ENCODE results near the gene GLYATL1. TPM values are rescaled to one million over a fixed set of nuclear protein-coding genes. Genes with fewer than 3 reads are reported as not detected.

Gene GLYATL1
- total and polyA plus RNA-seq, 2 donors (not counting 1 experiment from before 2014, with no cell fraction given), result 0.33 to 0.51 TPM

DNA sequence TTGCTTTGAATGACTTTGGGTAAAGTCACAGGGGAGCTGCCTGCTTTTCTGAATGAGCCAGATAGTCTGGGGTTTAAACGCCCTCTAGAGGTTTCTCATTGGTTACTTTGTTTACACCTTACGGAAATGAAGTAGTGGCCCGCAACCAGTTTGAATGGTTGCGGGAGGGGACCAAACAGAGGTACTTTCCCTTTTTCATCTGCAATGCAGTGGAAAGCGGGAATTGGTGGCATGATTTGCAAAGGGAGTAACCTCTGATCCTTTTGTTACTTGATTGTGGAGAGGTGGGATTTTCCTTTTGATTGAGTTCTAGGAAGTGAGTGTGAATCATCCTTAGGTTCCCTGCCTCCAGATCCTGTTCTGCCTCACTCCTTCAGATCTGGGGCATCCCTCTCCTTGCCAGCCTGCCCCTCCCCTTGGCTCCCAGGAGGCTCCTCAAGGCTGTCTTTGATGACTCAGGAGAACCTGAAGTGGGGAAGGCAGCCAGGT is 15.9 kb upstream of the GLYATL1 start:
- peak; percentile 37 to 49 for DNase-seq (ENCODE audit: low read depth in 2 of 2)
- Histone ChIP-seq H3K79me2 (ENCODE audit: control insufficient read depth, insufficient read depth, low read length) (no peaks in the 10 kb centered on the region), H3K9ac (ENCODE audit: insufficient read depth, low read length) (no peak overlapping the region), H3K27me3 (ENCODE audit: control insufficient read depth, insufficient read depth, low read length) (no peaks in the 10 kb centered on the region), H3K9me3 (ENCODE audit: control insufficient read depth, insufficient read depth, low read depth, low read length) (no peaks in the 10 kb centered on the region), H2AFZ (ENCODE audit: low read length) (peak overlapping the region; percentile 70), H3K4me2 (ENCODE audit: extremely low read depth, insufficient read depth, low read length) (peak overlapping the region; percentile 2), H3K4me1 (ENCODE audit: control insufficient read depth, extremely low read depth, insufficient read depth, low read length) (no peaks in the 10 kb centered on the region), H4K20me1 (ENCODE audit: control insufficient read depth, extremely low read depth, insufficient read depth, low read length) (no peaks in the 10 kb centered on the region), H3K36me3 (ENCODE audit: control insufficient read depth, insufficient read depth, low read length) (no peaks in the 10 kb centered on the region), H3K27ac (ENCODE audit: insufficient read depth, low read length) (no peak overlapping the region), H3K4me3 (replicated peaks in 1 of 4; ENCODE audit: control extremely low read depth in 1 of 4, insufficient read depth in 1 of 4, low read depth in 3 of 4, low read length in 4 of 4) (peak overlapping the region in 2 of 4 experiments; percentile 22 to 41)
- TF ChIP-seq EZH2 (IDR thresholded peaks at IDR 0.05; ENCODE audit: low read length, missing control alignments), result no peak
- TF ChIP-seq, protein P1, sequence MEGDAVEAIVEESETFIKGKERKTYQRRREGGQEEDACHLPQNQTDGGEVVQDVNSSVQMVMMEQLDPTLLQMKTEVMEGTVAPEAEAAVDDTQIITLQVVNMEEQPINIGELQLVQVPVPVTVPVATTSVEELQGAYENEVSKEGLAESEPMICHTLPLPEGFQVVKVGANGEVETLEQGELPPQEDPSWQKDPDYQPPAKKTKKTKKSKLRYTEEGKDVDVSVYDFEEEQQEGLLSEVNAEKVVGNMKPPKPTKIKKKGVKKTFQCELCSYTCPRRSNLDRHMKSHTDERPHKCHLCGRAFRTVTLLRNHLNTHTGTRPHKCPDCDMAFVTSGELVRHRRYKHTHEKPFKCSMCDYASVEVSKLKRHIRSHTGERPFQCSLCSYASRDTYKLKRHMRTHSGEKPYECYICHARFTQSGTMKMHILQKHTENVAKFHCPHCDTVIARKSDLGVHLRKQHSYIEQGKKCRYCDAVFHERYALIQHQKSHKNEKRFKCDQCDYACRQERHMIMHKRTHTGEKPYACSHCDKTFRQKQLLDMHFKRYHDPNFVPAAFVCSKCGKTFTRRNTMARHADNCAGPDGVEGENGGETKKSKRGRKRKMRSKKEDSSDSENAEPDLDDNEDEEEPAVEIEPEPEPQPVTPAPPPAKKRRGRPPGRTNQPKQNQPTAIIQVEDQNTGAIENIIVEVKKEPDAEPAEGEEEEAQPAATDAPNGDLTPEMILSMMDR (conservative IDR thresholded peaks at IDR 0.05 in 1 of 2, IDR thresholded peaks at IDR 0.05 in 1 of 2; ENCODE audit: low read depth in 1 of 2, low read length in 2 of 2), result peak; percentile 38

DNA sequence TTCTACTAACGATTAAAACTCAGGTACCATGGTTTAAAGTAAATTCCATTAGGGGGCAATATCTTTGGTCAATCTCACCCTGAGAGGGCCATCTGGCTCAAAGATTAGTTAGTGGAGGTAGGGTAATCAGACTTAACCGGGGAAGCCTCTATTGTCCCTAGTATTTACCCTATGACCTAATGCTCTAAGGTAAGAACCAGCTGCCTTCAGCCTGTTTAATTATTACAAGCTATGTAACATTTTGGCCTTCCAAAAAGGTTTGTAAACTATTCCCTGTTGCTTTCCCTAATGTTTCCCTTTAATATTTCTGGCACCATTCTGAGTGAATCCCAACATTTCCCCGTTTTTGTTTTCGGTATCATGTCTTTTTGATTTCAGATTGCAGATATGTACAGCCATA is 15.1 kb upstream of the GLYATL1 start:
- no peak for TF ChIP-seq EZH2 (IDR thresholded peaks at IDR 0.05; ENCODE audit: low read length, missing control alignments)
- TF ChIP-seq, protein P1 (conservative IDR thresholded peaks at IDR 0.05 in 1 of 2, IDR thresholded peaks at IDR 0.05 in 1 of 2; ENCODE audit: low read depth in 1 of 2, low read length in 2 of 2), result no peak
- no peaks in the 10 kb centered on the region for H3K9me3 ChIP-seq (ENCODE audit: control insufficient read depth, insufficient read depth, low read depth, low read length)
- no peaks in the 10 kb centered on the region for H3K4me1 ChIP-seq (ENCODE audit: control insufficient read depth, extremely low read depth, insufficient read depth, low read length)
- H3K4me3 ChIP-seq (replicated peaks in 1 of 4; ENCODE audit: control extremely low read depth in 1 of 4, insufficient read depth in 1 of 4, low read depth in 3 of 4, low read length in 4 of 4), result no peak overlapping the region
- H4K20me1 ChIP-seq (ENCODE audit: control insufficient read depth, extremely low read depth, insufficient read depth, low read length), result no peaks in the 10 kb centered on the region
- H3K9ac ChIP-seq (ENCODE audit: insufficient read depth, low read length), result no peak overlapping the region
- H3K4me2 ChIP-seq (ENCODE audit: extremely low read depth, insufficient read depth, low read length), result no peak overlapping the region
- no peaks in the 10 kb centered on the region for H3K36me3 ChIP-seq (ENCODE audit: control insufficient read depth, insufficient read depth, low read length)
- DNase-seq (ENCODE audit: low read depth in 2 of 2), result no peak
- no peak overlapping the region for H2AFZ ChIP-seq (ENCODE audit: low read length)
- no peak overlapping the region for H3K27ac ChIP-seq (ENCODE audit: insufficient read depth, low read length)
- H3K27me3 ChIP-seq (ENCODE audit: control insufficient read depth, insufficient read depth, low read length), result no peaks in the 10 kb centered on the region
- H3K79me2 ChIP-seq (ENCODE audit: control insufficient read depth, insufficient read depth, low read length), result no peaks in the 10 kb centered on the region

DNA sequence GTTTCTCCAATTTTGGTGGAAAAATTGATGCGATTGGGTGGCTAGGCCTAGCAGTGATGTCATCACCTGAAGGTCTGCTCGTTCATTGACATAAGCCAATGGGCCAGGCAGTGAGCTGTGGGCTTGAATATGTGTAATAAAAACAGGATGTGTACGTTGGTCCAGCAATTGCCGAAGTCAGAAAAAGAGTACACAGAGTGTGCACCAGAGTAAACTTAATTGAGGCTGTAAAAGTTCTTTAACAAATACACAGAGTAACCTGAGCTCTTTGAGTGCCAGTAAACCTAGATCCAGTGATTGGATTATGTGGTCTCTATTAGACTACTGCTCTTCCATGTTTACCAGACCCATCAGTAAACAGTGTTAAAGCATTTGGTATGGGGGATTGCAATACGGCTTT is 13.0 kb upstream of the GLYATL1 start:
- Histone ChIP-seq H3K9ac (ENCODE audit: insufficient read depth, low read length) (no peak overlapping the region), H3K4me1 (ENCODE audit: control insufficient read depth, extremely low read depth, insufficient read depth, low read length) (no peaks in the 10 kb centered on the region), H3K36me3 (ENCODE audit: control insufficient read depth, insufficient read depth, low read length) (no peaks in the 10 kb centered on the region), H2AFZ (ENCODE audit: low read length) (no peak overlapping the region), H4K20me1 (ENCODE audit: control insufficient read depth, extremely low read depth, insufficient read depth, low read length) (no peaks in the 10 kb centered on the region), H3K4me3 (replicated peaks in 1 of 4; ENCODE audit: control extremely low read depth in 1 of 4, insufficient read depth in 1 of 4, low read depth in 3 of 4, low read length in 4 of 4) (no peak overlapping the region), H3K9me3 (ENCODE audit: control insufficient read depth, insufficient read depth, low read depth, low read length) (no peaks in the 10 kb centered on the region), H3K4me2 (ENCODE audit: extremely low read depth, insufficient read depth, low read length) (no peak overlapping the region), H3K27ac (ENCODE audit: insufficient read depth, low read length) (no peak overlapping the region), H3K27me3 (ENCODE audit: control insufficient read depth, insufficient read depth, low read length) (no peaks in the 10 kb centered on the region), H3K79me2 (ENCODE audit: control insufficient read depth, insufficient read depth, low read length) (no peaks in the 10 kb centered on the region)
- DNase-seq (ENCODE audit: low read depth in 2 of 2), result peak; percentile 24 to 43
- TF ChIP-seq, protein P1 (conservative IDR thresholded peaks at IDR 0.05 in 1 of 2, IDR thresholded peaks at IDR 0.05 in 1 of 2; ENCODE audit: low read depth in 1 of 2, low read length in 2 of 2), result no peak
- no peak for TF ChIP-seq EZH2 (IDR thresholded peaks at IDR 0.05; ENCODE audit: low read length, missing control alignments)

Measured in fibroblast of lung (primary cell).